ENCODE measurements around the gene RNF149.

RNF149 gene

GRCh38 chr2:101351207-101351606 is 42.7 kb upstream of the RNF149 start:
- no peak overlapping the region for H3K4me3 ChIP-seq (replicated peaks in 1 of 2; ENCODE audit: low read depth in 2 of 2, low read length in 2 of 2)
- TF ChIP-seq CTCF (IDR thresholded peaks at IDR 0.05; ENCODE audit: low read depth, low read length): no peak
- no peak for DNase-seq (ENCODE audit: low read depth in 2 of 2)

DNA sequence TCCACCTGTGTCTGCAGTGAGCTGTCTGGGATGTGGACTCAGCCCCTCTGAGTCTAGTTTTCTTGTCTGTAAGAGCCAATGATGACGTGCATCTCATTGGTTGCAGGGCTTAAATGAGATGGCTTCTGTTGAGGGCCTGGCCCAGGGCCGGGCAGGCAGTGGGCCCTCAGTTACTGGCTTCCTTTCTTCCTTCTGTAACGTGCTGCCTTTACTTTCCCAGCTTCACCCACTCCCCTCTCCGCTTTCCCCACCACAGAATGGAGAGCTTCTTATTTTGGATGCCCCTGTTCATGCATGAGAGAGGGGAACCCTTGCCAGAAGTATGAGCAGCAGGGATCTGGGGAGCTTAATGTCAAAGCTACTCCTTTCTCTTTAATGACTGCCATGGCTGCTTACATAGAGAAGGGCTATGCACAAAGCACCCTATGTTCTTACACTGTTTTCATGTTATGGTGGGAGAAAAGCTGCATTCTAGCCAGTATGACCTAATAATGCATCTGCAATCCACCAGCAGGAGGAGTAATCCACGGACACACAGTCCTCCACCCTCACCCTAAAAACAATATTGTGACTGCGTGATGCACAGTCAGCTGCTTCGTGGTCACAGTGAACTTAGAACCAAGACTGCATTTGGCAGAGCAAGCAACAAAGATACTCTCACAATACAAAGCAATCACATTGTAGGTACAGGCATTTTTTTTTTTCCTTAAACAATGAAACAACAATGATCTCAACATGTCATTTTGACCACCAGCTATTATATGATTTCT is 41.6 kb upstream of the RNF149 start:
- DNase-seq (ENCODE audit: low read depth in 2 of 2): peak; percentile 51 to 80
- no peak overlapping the region for H3K4me3 ChIP-seq (replicated peaks in 1 of 2; ENCODE audit: low read depth in 2 of 2, low read length in 2 of 2)
- TF ChIP-seq CTCF (IDR thresholded peaks at IDR 0.05; ENCODE audit: low read depth, low read length): peak; percentile 60

DNA sequence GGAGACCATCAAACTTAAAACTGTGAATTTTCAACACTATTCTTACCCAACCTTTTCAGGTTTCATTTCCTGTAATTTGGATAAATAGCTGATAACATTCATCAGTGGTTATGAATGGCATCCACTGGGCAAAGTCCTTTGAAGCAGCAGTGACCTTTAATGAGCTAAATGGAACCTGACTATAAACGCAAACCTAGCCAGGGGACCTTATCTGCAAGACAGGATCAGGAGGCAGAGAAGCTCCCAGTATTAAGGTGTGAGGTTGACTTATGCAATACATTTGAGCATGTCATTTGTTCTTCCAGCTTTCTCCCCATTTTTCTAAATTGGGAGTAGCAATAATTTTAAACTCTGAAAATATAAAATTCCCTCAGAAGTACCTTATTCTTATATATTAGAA is 40.4 kb upstream of the RNF149 start:
- no peak overlapping the region for H3K4me3 ChIP-seq (replicated peaks in 1 of 2; ENCODE audit: low read depth in 2 of 2, low read length in 2 of 2)
- TF ChIP-seq CTCF (IDR thresholded peaks at IDR 0.05; ENCODE audit: low read depth, low read length): no peak
- DNase-seq (ENCODE audit: low read depth in 2 of 2): no peak

DNA sequence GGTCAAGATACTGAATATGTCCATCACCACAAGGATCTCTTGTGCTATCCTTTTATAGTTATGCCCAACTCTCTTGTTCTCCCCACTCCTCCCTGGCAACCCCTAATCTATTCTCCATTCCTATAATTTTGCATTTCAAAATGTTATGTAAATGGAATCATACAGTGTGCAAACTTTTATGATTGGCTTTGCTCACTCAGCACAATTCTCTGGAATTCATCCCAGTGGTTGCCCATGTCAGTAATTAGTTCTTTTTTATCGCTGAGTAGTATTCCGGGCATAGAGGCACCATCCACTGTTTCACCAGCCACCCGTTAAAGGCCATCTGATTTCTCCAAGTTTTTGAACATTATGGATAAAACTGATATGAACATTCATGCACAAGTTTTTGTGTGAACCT is 38.4 kb upstream of the RNF149 start:
- H3K4me3 ChIP-seq (replicated peaks in 1 of 2; ENCODE audit: low read depth in 2 of 2, low read length in 2 of 2): no peak overlapping the region
- TF ChIP-seq CTCF (IDR thresholded peaks at IDR 0.05; ENCODE audit: low read depth, low read length): no peak
- no peak for DNase-seq (ENCODE audit: low read depth in 2 of 2)

GRCh38 chr2:101344137-101344536 is 35.6 kb upstream of the RNF149 start:
- DNase-seq (ENCODE audit: low read depth in 2 of 2): no peak
- H3K4me3 ChIP-seq (replicated peaks in 1 of 2; ENCODE audit: low read depth in 2 of 2, low read length in 2 of 2): no peak overlapping the region
- TF ChIP-seq CTCF (IDR thresholded peaks at IDR 0.05; ENCODE audit: low read depth, low read length): no peak

DNA sequence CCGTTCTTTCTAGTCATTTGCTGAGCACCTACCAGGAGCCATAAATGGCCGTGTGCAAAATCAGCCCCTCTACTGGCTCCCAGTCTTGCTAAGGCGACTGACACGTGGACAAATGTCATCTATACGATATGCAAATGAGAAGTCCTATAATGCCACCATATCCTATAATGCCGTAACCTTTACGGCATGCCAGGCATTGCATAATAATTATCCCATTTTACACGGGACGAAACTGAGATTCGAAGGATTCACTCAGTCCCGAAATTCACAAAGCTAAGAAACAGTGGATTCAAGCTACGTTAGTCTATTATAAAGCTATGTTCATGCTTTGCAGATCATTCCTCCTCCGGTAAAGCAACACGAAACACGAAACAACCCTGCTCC is 34.1 kb upstream of the RNF149 start:
- no peak overlapping the region for H3K4me3 ChIP-seq (replicated peaks in 1 of 2; ENCODE audit: low read depth in 2 of 2, low read length in 2 of 2)
- TF ChIP-seq CTCF (IDR thresholded peaks at IDR 0.05; ENCODE audit: low read depth, low read length): no peak
- DNase-seq (ENCODE audit: low read depth in 2 of 2): no peak
